SJSA1 (cell line): ENCODE measurements around the gene STOX2. TPM values are rescaled to one million over a fixed set of nuclear protein-coding genes. Genes with fewer than 3 reads are reported as not detected.

ENCODE experiments used
- DNase-seq, 2 experiments: peaks; one replicate each; pipeline ENCODE4 v3.0.0-alpha.2; 2015 to 2020; ENCODE audit warnings: low spot score in 2 of 2, low read depth in 1 of 2
- H3K27ac ChIP-seq: fragments of 250-450 bp; sonication (Bioruptor Pico); 2 replicates; pipeline ENCODE4 v1.5.1; 2020; ENCODE audit warnings: mild to moderate bottlenecking, moderate library complexity
- H3K27me3 ChIP-seq: fragments of 250-450 bp; sonication (Bioruptor Pico); replicated peaks from 2 replicates; pipeline ENCODE4 v1.5.1; 2020; ENCODE audit warnings: mild to moderate bottlenecking, moderate library complexity
- H3K36me3 ChIP-seq: fragments of 250-450 bp; sonication (Bioruptor Pico); 2 replicates; pipeline ENCODE4 v1.5.1; 2020; ENCODE audit warnings: mild to moderate bottlenecking
- H3K4me1 ChIP-seq: fragments of 250-450 bp; sonication (Bioruptor Pico); replicated peaks from 2 replicates; pipeline ENCODE4 v1.6.1; 2021; ENCODE audit warnings: mild to moderate bottlenecking
- H3K4me3 ChIP-seq: fragments of 250-450 bp; sonication (Bioruptor Pico); 2 replicates; pipeline ENCODE4 v1.5.1; 2020; ENCODE audit warnings: mild to moderate bottlenecking
- H3K9me3 ChIP-seq: fragments of 250-450 bp; sonication (Bioruptor Pico); replicated peaks from 2 replicates; pipeline ENCODE4 v1.5.1; 2020; ENCODE audit warnings: mild to moderate bottlenecking
- total RNA-seq: library from RNA; depleted of rRNA; stranded (reverse); fragments of >200 nt; shearing (Covaris generic); gene quantifications from 2 replicates; pipeline ENCODE4 v1.2.3, GENCODE V29; 2014

The STOX2 gene
- total RNA-seq, 1 experiment from 2014 or later, result 0.55 TPM

DNA sequence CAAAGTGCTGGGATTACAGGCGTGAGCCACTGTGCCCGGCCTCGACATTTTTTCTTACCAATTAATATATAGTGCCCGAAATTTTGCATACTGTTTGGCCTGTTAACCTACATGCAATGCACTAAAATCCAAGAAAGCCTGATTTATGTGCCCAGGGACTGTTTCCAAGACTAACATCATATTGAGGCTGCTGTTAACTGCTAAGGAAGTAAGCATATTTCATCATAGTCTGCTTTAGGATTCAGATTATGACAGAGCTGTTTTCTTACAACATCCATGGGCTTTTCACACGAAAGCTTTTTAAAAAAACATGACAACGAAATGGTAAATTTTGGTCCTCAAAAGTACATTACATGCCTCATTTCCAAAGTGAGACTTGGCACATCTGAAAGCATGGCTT is 84.4 kb downstream of the STOX2 start:
- no peak for DNase-seq
- no peaks in the 10 kb centered on the region for H3K36me3 ChIP-seq
- H3K9me3 ChIP-seq, result no peaks in the 10 kb centered on the region
- H3K27ac ChIP-seq, result no peak overlapping the region
- H3K27me3 ChIP-seq, result no peaks in the 10 kb centered on the region
- H3K4me1 ChIP-seq, result peaks cover 17% of the 10 kb centered on the region
- H3K4me3 ChIP-seq, result no peak overlapping the region

DNA sequence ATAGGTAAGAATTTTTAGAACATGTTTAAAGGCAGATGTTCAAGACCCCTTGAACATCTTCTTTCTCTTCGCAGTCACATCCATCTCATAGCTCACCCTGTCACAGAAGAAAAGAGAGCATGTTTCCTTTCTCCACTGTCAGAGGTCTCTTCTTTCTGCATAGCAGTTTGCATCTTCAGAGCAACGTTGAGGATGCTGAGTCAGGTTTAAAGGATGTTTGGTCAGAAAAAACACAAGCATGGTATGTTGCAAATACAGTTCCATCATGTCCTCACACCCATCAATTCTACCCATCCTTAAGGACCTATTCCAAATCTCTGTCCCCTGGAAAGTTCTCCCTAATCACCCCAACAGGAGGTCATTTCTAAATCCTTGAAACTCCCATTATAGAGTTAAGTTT is 84.8 kb downstream of the STOX2 start:
- DNase-seq, result no peak
- Histone ChIP-seq H3K27ac (no peak overlapping the region), H3K36me3 (no peaks in the 10 kb centered on the region), H3K9me3 (no peaks in the 10 kb centered on the region), H3K4me1 (peaks cover 17% of the 10 kb centered on the region), H3K27me3 (no peaks in the 10 kb centered on the region), H3K4me3 (no peak overlapping the region)

DNA sequence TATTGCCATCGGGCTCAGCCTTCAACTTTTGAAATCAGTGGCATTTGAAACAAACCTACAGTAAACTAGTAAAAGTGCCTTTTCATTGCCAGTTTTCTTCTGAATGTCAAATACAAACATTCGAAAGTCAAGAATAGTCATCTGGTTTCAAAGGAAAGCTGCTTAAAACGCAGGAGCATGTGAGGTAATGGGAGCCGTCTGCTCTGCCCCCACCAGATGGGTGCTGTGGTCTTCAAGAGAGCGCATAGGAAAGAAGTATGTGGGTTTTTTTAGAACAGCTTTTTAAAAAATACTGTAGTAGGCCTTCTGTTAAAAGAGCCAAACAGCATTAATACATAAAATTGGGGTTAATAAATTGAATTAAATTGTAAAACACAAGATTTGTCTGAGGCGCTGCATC is 88.6 kb downstream of the STOX2 start:
- Histone ChIP-seq H3K27ac (no peak overlapping the region), H3K36me3 (no peaks in the 10 kb centered on the region), H3K27me3 (no peaks in the 10 kb centered on the region), H3K4me3 (no peak overlapping the region), H3K9me3 (no peaks in the 10 kb centered on the region), H3K4me1 (peaks cover under 1% of the 10 kb centered on the region; the same call in 1 of the 2 replicates)
- DNase-seq, result no peak

DNA sequence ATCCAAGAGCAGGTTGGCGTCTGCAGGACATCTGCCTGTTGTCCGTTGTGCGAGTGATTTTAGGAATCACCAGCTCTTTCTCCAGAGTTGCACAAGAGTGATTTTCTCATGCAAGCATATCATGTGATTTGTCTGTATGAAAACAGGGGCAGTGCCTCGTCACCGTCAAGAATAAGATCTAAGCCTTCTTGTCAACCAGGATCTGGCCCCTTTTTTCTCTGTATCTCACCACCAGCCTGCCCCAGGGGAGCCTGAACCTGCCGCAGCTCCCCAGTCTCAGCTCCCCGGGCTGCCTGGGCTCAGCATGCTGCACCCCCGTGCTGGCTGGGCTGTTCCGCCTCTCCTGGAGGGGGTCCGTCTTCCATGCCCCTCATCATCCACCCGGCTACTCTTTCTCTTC is 90.5 kb downstream of the STOX2 start:
- DNase-seq, result no peak
- Histone ChIP-seq H3K36me3 (no peaks in the 10 kb centered on the region), H3K4me1 (no peaks in the 10 kb centered on the region), H3K27ac (no peak overlapping the region), H3K9me3 (no peaks in the 10 kb centered on the region), H3K27me3 (no peaks in the 10 kb centered on the region), H3K4me3 (no peak overlapping the region)

DNA sequence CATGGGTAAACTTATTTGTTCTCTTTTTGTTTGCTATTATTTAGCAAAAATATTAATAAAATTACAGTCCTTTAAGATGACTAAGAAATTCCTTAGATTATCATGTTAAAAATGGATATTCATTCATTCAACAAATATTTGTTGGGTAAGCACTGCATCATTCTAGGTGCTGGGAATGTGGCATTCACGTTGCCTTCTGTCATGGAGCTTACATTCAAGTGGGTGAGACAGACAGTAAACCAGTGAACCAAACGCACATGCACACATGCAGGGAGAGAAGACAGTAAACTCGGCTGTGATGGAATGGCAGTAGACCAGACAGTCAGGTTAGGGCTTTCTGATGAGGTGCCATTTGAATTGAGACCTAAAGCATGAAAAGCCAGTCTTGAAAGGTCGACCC is 91.8 kb downstream of the STOX2 start:
- Histone ChIP-seq H3K9me3 (no peaks in the 10 kb centered on the region), H3K4me3 (no peak overlapping the region), H3K27ac (no peak overlapping the region), H3K27me3 (no peaks in the 10 kb centered on the region), H3K4me1 (no peaks in the 10 kb centered on the region), H3K36me3 (no peaks in the 10 kb centered on the region)
- DNase-seq, result no peak

DNA sequence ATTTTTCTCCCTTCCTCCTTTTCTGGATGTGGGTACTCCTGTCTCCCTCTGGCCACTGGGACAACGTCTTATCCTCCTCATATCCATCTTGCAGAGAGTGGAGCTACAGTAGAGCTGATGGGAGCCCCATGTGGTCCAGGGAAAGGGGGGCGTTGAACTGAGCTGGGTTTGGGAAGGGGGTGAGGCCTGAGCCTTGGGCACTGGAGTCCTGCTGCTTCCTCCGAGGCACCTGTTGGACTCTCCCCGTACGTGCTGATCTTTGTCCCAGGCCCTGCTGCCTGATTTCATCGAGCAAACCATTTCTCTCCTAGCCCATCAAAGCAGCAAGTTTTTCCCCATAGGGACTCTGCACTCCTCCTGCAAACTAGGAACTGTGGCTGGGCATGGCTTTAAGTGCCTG is 94.3 kb downstream of the STOX2 start:
- H3K4me1 ChIP-seq, result no peaks in the 10 kb centered on the region

DNA sequence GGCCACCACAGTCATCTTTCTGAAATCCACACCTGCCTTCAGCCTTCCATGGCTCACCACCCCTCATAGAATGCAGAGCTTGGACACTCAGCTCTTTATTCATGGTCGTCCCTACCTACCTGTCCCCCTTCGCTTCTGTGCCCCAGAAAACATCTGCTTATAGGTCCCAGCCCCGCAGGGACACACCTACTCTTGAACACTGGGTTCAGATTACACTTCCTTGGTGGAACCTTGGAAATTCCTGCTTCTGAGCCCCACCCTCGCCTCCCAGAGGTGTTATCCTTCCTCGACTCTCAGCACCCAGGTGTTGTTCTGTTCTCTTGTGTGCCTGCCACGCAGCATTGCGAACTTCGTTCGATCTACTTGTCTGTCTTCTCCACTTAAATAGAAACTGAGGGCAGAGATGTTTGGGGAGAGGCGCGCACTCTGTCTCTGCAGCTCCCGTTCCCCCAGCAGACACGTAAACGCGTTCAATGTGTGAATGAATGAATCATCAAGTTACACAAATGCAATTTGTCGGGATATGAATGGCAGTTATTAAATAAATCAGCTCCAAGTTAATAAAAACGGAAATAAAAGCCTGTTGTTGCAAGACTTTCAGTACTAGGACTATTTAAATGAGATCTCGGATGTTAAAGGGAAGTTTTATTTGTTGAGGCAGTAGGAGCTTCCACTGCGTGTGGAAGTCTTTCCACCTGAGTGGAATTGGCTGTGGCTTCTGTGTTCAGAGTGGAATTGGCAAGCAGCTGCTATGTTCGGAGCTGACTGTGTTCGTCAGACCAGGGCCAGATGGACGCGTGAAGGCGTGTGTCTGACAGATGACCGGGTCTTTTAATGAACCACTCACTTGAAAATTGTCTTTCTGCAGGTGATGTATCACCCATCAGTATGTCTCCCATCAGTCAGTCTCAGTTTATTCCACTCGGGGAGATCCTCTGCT is 95.6 kb downstream of the STOX2 start:
- H3K4me1 ChIP-seq, result no peaks in the 10 kb centered on the region
- no peak overlapping the region for H3K4me3 ChIP-seq

More for the DNA sequence above, 94.3 kb downstream of the STOX2 start:
- H3K4me3 ChIP-seq, result no peak overlapping the region
- no peaks in the 10 kb centered on the region for H3K36me3 ChIP-seq
- no peak overlapping the region for H3K27ac ChIP-seq
- DNase-seq, result no peak
- no peaks in the 10 kb centered on the region for H3K9me3 ChIP-seq
- H3K27me3 ChIP-seq, result no peaks in the 10 kb centered on the region

DNA sequence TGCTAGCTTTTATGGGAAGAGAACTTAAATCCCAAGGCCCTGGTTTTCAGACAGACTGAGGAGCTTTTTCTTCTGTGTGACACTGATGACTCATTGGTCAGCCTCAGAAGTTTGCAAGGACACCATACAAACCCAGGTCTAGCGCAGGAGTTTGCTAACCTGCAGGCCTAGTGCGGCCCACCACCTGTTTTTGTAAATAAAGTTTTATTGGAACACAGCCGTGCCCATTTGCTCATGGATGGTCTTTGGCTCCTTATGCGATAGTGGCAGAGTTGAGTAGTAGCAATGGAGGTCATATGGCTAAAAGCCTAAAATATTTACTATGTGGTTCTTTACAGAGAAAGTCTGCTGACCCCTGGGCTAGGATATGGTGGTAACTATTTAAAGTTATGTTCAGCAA is 98.3 kb downstream of the STOX2 start:
- no peak overlapping the region for H3K4me3 ChIP-seq
- no peaks in the 10 kb centered on the region for H3K4me1 ChIP-seq
- no peaks in the 10 kb centered on the region for H3K27me3 ChIP-seq
- no peaks in the 10 kb centered on the region for H3K36me3 ChIP-seq
- no peaks in the 10 kb centered on the region for H3K9me3 ChIP-seq
- H3K27ac ChIP-seq, result no peak overlapping the region
- no peak for DNase-seq

More for the DNA sequence above, 95.6 kb downstream of the STOX2 start:
- DNase-seq, result no peak
- no peaks in the 10 kb centered on the region for H3K36me3 ChIP-seq
- H3K27me3 ChIP-seq, result no peaks in the 10 kb centered on the region
- no peak overlapping the region for H3K27ac ChIP-seq
- no peaks in the 10 kb centered on the region for H3K9me3 ChIP-seq

DNA sequence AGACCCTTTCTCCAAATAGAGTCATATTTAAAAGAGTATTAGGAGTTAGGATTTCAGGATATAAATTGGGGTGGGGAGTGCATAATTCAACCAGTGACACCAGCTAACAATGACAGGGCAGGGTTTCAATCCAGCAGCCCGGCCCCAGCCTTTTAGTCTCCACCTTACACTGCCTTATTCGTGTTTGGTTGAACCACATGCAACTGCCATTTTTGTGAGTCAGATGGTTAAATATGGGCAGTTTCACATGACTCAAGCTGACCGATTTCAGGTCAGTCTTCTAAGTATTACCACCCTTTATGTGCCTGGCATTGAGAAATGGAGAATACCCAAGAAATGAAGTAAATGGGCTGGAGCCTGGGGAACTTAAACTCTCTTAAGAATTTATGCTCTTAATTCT is 102.8 kb downstream of the STOX2 start:
- Histone ChIP-seq H3K4me3 (no peak overlapping the region), H3K4me1 (no peaks in the 10 kb centered on the region), H3K27ac (no peak overlapping the region), H3K36me3 (no peaks in the 10 kb centered on the region), H3K9me3 (no peaks in the 10 kb centered on the region), H3K27me3 (no peaks in the 10 kb centered on the region)
- no peak for DNase-seq

DNA sequence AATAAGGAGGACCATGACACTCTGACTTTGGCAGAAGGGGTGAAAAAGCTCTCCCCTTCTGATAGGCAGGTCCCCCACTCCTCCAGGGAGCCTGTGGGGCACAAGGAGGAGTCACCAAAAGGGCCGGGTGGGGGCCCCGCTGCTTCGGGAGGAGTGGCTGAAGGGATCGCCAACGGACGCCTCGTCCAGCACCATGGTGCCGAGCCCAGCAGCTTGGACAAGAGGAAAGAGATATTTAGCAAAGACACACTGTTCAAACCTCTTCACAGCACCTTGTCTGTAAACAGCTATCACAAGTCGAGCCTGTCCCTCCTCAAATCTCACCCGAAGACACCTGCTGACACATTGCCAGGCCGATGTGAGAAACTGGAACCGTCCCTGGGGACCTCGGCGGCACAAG is 105.6 kb downstream of the STOX2 start:
- Histone ChIP-seq H3K27ac (no peak overlapping the region), H3K4me3 (no peak overlapping the region), H3K27me3 (no peaks in the 10 kb centered on the region), H3K4me1 (no peaks in the 10 kb centered on the region), H3K36me3 (no peaks in the 10 kb centered on the region), H3K9me3 (no peaks in the 10 kb centered on the region)
- no peak for DNase-seq

DNA sequence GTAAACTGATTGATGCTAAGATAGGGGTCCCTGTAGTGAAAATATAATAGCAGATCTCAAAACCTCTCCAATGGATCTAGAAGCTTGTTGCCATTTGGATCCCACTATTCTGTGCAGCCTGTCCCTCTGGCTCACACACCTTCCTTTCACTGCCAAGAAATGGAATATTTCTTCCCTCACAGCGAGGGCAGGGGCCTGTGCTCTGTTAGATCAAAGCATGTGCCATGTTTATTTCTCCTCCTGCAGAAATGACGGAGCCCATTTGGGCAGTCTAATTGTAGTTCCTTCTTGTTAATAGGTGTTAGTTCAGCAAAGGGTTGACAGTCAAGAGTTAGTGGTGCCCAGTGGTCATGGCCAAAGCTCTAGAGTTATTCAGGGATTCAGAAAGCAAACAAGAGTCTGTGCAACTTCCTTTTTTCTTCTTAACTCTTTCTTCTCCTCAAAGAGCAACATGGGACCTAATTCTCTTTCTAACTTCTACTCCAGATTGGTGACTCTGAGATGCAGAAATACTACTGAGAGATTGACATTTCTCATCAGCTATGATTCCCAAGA is 106.8 kb downstream of the STOX2 start:
- H3K36me3 ChIP-seq, result no peaks in the 10 kb centered on the region
- H3K27ac ChIP-seq, result no peak overlapping the region
- DNase-seq, result no peak

DNA sequence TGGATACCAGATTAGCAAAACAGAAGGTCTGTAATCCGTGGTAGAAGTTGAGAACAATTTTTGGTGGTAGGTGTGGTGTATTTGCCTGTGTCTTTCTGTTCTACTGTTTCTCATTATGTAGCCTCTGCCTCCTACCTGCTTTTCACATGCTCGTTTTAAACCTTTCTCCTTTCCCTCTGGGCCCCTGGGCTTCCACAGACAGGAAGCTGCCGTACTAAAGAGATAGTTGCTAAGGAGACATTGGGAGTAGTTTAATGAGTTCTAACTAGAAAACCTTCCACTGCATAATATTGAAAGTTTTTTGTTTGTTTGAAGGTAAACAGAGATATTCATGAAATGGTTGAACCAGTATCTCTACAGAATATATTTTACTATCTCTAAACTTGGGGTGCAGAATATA is 107.8 kb downstream of the STOX2 start:
- Histone ChIP-seq H3K4me1 (no peaks in the 10 kb centered on the region), H3K9me3 (no peaks in the 10 kb centered on the region), H3K4me3 (no peak overlapping the region), H3K27me3 (no peaks in the 10 kb centered on the region), H3K27ac (no peak overlapping the region), H3K36me3 (no peaks in the 10 kb centered on the region)
- DNase-seq, result no peak

More for the DNA sequence above, 106.8 kb downstream of the STOX2 start:
- H3K4me1 ChIP-seq, result no peaks in the 10 kb centered on the region
- no peak overlapping the region for H3K4me3 ChIP-seq
- no peaks in the 10 kb centered on the region for H3K27me3 ChIP-seq
- no peaks in the 10 kb centered on the region for H3K9me3 ChIP-seq

DNA sequence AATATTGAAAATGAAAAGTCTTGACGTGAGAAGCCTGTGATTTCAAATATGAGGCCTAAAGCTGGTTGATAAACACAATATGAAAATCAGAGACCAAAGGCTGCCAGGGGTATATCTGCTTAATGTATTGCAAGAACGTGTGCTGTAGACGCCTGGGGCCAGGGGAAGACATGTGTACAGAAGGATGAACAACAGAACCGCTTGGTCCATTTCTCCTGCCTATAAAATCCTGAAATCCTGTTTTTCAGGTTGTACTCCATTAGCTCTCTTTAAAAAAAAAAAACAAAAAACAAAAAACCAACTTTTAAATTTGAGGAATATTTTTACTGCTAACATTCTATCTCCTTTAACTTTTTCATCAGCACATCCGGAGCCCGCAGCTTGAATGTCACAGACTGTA is 109.2 kb downstream of the STOX2 start:
- DNase-seq, result no peak
- H3K4me1 ChIP-seq, result no peaks in the 10 kb centered on the region
- no peaks in the 10 kb centered on the region for H3K27me3 ChIP-seq
- H3K9me3 ChIP-seq, result no peaks in the 10 kb centered on the region
- H3K27ac ChIP-seq, result no peak overlapping the region
- no peaks in the 10 kb centered on the region for H3K36me3 ChIP-seq
- H3K4me3 ChIP-seq, result no peak overlapping the region

DNA sequence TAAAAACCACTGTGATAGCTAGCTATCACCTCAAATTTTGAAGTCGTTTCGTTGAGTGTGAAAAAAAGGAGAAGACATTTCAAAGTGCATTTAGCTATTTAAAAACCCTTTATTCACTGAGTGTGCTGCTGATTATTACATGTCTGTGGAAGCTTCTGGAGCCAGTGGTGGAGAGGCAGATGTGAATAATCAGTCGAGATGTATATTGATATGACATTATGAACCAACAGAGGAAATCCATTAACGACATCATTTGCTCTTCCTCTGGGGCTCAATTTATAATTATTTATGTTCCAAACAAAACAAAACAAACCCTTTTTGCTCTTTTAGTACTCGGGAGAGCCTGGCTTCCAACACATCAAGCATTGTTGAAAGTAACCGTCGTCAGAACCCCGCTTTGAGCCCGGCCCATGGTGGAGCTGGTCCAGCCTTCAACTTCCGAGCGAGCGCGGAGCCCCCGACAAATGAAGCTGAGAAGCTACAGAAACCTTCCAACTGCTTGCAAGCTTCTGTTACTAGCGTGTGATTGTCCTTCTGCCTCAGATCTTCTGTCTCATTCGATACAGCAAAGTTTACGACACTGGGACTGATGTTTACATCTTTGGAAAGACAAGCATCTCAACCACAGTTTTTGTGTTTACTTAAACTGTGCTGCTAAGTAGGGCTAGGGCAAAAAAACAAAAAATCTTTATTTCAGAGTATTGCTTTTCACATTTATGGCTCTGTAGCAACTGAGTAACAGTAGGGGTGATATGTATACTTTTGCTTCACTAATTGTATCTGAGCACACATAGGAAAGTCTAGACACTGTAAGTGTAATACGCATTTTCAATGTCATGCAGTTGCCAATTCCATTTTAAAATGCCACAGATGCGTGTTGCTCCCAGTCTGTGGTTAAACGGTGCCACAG is 111.9 kb downstream of the STOX2 start:
- Histone ChIP-seq H3K36me3 (no peaks in the 10 kb centered on the region), H3K4me3 (no peak overlapping the region), H3K27me3 (no peaks in the 10 kb centered on the region), H3K9me3 (no peaks in the 10 kb centered on the region), H3K27ac (no peak overlapping the region), H3K4me1 (no peaks in the 10 kb centered on the region)
- DNase-seq, result no peak
